ENCODE data around the gene DSCAML1. TPM values are rescaled to one million over a fixed set of nuclear protein-coding genes. Genes with fewer than 3 reads are reported as not detected.

The DSCAML1 gene
- total RNA-seq, 1 donor from 2014 or later: not detected

DNA sequence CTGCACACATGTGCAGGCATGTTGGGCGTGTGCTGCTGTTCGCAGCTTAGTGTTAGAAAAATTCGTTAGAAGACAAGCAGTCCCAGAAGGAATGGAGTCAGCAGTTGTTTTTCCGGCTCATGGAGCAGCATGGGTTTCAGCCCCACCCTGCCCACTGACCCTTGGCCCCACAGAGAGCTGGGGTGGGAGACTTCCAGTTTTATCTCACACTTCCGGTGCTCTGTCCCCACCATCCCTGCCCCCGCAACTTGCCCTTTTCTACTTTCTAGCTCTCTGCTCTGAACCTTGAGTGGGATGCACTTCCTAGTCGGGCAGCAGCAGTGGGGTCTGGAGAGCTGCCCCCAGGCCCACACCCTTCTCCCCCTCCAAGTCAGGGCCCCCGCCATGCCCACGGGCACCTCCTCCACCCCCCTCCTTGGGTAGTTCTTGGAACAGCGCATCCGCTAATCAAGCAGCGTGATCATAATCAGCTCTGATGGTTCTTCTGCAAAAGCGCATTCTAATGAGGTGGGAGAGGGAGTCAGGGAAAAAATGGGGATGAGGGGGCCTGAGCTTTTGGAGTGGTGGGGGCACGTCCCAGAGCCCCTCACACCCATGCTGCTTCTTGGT, 285.0 kb downstream of the DSCAML1 start:
- ATAC-seq: no peak

DNA sequence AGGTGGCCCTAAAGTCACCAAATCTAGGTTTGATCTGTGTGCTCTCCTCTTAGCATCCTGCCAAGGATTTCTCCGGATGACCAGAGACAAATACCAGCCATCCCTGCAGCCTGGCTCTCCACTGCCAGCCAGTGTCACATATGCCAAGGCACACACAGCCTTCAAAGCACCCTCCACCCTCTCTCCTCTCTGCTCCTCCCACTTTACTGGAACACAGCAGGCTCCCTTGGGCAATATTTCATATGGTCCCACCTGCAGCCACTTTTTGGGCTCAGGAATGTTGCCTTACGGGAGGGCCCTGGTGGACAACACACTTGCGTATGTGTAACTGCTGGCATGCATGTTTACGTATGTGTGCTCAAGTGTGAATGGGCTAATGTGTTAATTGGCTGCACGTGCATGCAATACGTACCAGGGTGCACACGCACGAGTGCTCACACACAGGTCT, 285.5 kb downstream of the DSCAML1 start:
- ATAC-seq: no peak

GRCh38 chr11:117510646-117511045, 286.4 kb downstream of the DSCAML1 start:
- ATAC-seq: no peak

- ATAC-seq: no peak
Measured at GRCh38 chr11:117509543-117509942, 287.5 kb downstream of the DSCAML1 start.

GRCh38 chr11:117506971-117507370, 290.0 kb downstream of the DSCAML1 start:
- no peak for ATAC-seq

- ATAC-seq: no peak
Measured at GRCh38 chr11:117505285-117505970, 291.6 kb downstream of the DSCAML1 start.

DNA sequence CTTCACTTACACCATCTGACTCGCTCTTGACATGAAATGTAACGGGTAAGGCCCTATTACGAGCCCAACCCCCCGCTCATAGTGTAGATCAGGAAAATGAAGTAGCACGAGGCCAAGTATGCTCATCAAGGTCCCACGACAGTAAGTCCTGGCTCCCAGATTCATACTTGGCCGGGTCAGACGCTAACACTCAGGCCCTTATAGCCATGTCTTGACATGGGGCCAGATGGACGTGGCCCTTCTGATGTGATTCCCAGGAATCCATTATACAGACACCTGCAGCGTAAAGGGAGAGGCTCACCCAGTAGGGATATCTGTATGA, 294.3 kb downstream of the DSCAML1 start:
- ATAC-seq: no peak

GRCh38 chr11:117502015-117502778, 294.8 kb downstream of the DSCAML1 start:
- no peak for ATAC-seq

GRCh38 chr11:117501237-117501898, 295.6 kb downstream of the DSCAML1 start:
- no peak for ATAC-seq

DNA sequence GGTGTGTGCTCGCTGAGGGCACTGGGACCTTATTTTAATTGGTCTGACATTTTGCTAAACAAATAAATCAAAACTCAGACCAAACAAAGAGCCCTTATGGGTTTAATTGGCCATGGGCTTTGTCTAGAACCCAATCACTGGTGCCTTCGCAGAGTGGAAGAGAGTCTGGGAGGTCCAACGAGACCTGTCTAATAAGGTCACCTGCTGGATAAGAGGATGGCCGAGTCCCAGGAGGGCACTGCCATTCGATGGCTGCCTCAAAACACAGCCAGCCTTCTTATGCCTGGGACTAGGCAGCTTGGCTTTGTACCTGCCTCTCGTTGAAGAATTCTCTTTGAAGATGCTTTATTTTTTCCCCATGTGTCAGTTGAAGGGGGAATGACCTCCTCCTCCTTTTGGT, 298.2 kb downstream of the DSCAML1 start:
- ATAC-seq: no peak

GRCh38 chr11:117497206-117497951, 299.6 kb downstream of the DSCAML1 start:
- no peak for ATAC-seq

GRCh38 chr11:117495357-117495756, 301.7 kb downstream of the DSCAML1 start:
- no peak for ATAC-seq

DNA sequence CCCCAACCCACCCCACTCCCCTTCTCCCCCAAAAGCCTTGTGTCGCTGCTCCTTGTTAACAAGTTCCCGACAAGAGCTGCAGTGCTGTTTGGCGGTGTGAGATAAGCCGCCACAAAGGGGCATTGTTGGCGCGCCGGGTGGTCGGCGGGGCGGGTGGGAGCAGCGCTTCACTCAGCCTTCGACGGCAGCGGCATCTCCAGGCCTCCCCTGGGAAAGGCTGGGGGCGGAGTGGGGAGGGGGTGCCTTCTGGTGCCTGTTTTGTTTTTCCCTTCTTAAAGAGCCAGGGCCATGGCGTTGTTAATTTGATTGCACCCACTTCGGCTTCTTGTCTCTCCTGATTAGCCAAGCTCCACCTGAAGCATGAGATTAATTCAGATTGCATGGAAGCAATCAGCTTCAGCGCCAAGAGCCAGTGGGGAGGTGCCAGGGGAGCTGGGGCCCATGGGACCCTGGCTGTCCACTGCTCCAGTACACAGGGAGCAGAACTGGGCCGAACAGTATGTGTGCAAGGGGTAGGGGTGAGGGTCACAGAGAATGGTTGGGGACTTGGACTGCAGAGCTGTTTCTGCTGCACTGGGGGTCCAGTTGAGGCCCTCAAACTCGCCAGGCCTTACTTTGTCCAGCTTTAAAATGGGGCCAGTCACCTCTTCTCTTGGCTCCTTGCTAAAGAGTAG, 304.3 kb downstream of the DSCAML1 start:
- ATAC-seq: no peak

- no peak for ATAC-seq
Measured at GRCh38 chr11:117490911-117491310, 306.1 kb downstream of the DSCAML1 start.

GRCh38 chr11:117489999-117490679, 306.9 kb downstream of the DSCAML1 start:
- no peak for ATAC-seq

- no peak for ATAC-seq
Measured at GRCh38 chr11:117488996-117489952, 307.7 kb downstream of the DSCAML1 start.

DNA sequence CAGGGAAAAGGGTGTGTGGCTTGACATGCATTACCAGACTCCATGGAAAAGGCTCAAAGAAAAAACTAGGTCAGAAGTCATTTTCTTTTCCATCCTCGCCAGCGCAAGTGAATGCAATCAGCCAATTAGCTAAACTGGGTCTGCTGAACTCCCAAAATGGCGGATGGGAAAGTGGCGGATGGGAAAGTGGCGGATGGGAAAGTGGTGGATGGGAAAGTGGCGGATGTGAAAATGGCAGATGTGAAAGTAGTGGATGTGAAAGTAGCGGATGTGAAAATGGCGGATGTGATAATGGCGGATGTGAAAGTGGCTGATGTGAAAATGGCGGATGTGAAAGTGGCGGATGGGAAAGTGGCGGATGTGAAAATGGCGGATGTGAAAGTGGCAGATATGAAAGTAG, 311.0 kb downstream of the DSCAML1 start:
- no peak for ATAC-seq

- no peak for ATAC-seq
Measured at GRCh38 chr11:117484156-117484555, 312.9 kb downstream of the DSCAML1 start.

DNA sequence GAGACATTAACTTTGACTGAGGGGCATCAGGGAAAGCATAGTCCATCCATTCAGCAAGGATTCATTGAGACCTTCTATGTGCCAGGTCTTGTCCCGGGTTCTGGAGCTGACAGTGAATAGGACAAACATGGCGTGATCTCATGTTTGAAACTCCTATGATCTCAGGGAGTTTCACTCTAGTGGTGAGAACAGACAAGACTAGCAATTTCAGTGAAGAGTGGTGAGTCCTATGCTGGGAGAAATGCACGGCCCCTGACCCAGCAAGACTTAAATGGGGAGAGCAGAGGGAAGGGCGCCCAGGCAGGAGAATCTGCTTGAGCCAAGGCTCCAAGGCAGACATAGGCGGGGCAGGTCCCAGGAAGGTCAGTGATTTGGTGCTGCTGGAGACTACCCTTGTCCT, 313.6 kb downstream of the DSCAML1 start:
- ATAC-seq: no peak

GRCh38 chr11:117482881-117483280, 314.1 kb downstream of the DSCAML1 start:
- ATAC-seq: no peak

All from esophagus mucosa (tissue), 1 donor.